Osteocyte (in vitro differentiated cells): ENCODE data around the gene GPC3. TPM values are rescaled to one million over a fixed set of nuclear protein-coding genes. Genes with fewer than 3 reads are reported as not detected.

Experiments
- DNase-seq: peaks from one replicate; pipeline ENCODE4 v3.0.0; 2021; ENCODE audit warnings: mixed read lengths; ENCODE audit not compliant: unreplicated experiment; ENCODE audit errors: extremely low spot score
- H3K27ac Mint-ChIP-seq: one replicate; pipeline ENCODE4 v1.8.0; 2021; ENCODE audit warnings: mild to moderate bottlenecking, mixed read lengths; ENCODE audit not compliant: unreplicated experiment
- H3K27me3 Mint-ChIP-seq: one replicate; pipeline ENCODE4 v1.8.0; 2021; ENCODE audit warnings: mixed read lengths; ENCODE audit not compliant: unreplicated experiment
- H3K36me3 Mint-ChIP-seq: one replicate; pipeline ENCODE4 v1.8.0; 2021; ENCODE audit warnings: mixed read lengths; ENCODE audit not compliant: unreplicated experiment
- H3K4me1 Mint-ChIP-seq: one replicate; pipeline ENCODE4 v1.8.0; 2021; ENCODE audit warnings: mixed read lengths; ENCODE audit not compliant: unreplicated experiment
- H3K4me3 Mint-ChIP-seq: one replicate; pipeline ENCODE4 v1.8.0; 2021; ENCODE audit warnings: mild to moderate bottlenecking, moderate library complexity, mixed read lengths; ENCODE audit not compliant: unreplicated experiment
- H3K9me3 Mint-ChIP-seq: one replicate; pipeline ENCODE4 v1.8.0; 2021; ENCODE audit warnings: mixed read lengths; ENCODE audit not compliant: unreplicated experiment
- total RNA-seq: library from RNA; stranded (reverse); gene quantifications from 2 replicates; pipeline ENCODE4 v1.2.1, GENCODE V29; 2021
- TF ChIP-seq, protein P1 (sequence below): fragments of 200-600 bp; sonication (generic); IDR thresholded peaks from 2 replicates; pipeline ENCODE4 v1.5.0; 2021; ENCODE audit warnings: antibody characterized with exemption, mild to moderate bottlenecking, moderate library complexity

The GPC3 gene
- total RNA-seq, 1 donor from 2014 or later: 19.6 TPM

DNA sequence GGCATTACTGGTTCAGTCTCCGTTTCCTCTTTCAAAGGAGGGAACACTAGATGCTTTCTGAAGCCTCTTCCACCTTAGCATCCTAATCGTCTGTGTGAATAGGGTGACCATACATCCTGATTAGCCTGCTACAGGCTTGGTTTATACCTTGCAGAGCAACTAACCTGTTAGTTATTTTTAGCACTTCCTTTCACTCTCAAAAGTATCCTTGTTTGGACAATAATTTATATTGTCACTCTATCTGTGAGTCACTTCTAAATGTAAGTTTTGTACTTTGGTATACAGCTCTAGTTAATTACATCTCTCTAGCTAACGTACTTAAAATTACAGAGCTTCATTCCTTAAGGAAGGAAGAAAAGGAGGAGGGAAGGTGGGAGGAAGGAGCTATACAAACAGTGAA lies 174.5 kb downstream of the GPC3 start:
- DNase-seq: no peak
- no peak overlapping the region for H3K4me3 Mint-ChIP-seq
- no peaks in the 10 kb centered on the region for H3K36me3 Mint-ChIP-seq
- TF ChIP-seq, protein P1, sequence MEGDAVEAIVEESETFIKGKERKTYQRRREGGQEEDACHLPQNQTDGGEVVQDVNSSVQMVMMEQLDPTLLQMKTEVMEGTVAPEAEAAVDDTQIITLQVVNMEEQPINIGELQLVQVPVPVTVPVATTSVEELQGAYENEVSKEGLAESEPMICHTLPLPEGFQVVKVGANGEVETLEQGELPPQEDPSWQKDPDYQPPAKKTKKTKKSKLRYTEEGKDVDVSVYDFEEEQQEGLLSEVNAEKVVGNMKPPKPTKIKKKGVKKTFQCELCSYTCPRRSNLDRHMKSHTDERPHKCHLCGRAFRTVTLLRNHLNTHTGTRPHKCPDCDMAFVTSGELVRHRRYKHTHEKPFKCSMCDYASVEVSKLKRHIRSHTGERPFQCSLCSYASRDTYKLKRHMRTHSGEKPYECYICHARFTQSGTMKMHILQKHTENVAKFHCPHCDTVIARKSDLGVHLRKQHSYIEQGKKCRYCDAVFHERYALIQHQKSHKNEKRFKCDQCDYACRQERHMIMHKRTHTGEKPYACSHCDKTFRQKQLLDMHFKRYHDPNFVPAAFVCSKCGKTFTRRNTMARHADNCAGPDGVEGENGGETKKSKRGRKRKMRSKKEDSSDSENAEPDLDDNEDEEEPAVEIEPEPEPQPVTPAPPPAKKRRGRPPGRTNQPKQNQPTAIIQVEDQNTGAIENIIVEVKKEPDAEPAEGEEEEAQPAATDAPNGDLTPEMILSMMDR: no peak
- H3K27ac Mint-ChIP-seq: no peak overlapping the region
- H3K9me3 Mint-ChIP-seq: no peaks in the 10 kb centered on the region
- no peaks in the 10 kb centered on the region for H3K27me3 Mint-ChIP-seq
- peaks cover 59% of the 10 kb centered on the region for H3K4me1 Mint-ChIP-seq

- Mint-ChIP-seq H3K36me3 (no peaks in the 10 kb centered on the region), H3K27ac (no peak overlapping the region), H3K9me3 (no peaks in the 10 kb centered on the region), H3K27me3 (peaks cover 4% of the 10 kb centered on the region), H3K4me1 (peaks cover 11% of the 10 kb centered on the region), H3K4me3 (no peak overlapping the region)
- TF ChIP-seq, protein P1: no peak
- no peak for DNase-seq
Measured at GRCh38 chrX:133804072-133804471, 181.3 kb downstream of the GPC3 start.

DNA sequence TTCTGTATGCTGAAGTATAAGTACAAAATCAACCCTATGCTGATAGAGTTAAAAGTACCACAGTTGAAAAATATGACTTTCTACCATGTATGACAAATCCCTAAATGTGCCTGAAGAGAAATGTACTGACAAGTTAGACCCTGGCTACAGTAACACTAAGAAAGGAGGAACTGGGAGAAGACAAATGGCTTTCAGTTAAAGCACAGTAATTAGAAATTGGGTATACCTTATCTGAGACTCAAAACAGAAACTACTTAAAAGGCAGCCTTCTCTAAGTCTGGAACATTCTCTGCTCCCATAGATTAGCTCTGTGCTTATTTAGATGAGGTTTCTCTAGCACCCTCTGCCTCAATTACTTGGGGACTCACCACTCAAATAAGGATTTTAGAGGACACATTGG lies 189.1 kb downstream of the GPC3 start:
- H3K27ac Mint-ChIP-seq: no peak overlapping the region
- no peak for DNase-seq
- TF ChIP-seq, protein P1: no peak
- H3K9me3 Mint-ChIP-seq: no peaks in the 10 kb centered on the region
- peaks cover under 1% of the 10 kb centered on the region for H3K27me3 Mint-ChIP-seq
- no peaks in the 10 kb centered on the region for H3K36me3 Mint-ChIP-seq
- peaks cover 22% of the 10 kb centered on the region for H3K4me1 Mint-ChIP-seq
- no peak overlapping the region for H3K4me3 Mint-ChIP-seq

DNA sequence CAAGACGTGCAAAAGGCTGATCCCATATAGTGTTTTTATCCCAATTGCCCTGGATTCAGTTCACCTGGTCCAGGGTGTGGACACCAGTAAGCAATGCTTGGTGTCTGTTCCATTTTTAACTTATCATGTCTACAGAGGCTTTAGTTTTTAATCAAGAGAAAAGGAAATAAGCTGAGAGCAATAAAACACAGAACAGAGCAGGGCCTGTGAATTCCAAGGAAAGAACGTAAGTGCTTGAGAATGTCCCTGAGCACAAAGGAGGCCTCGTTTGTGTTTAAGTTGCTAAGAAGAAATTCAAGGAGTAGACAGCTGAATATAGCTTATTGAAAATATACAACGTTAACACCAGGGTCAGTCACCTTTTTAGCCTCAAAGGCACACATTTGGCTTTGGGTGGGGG lies 191.3 kb downstream of the GPC3 start:
- Mint-ChIP-seq H3K27me3 (peaks cover 8% of the 10 kb centered on the region), H3K36me3 (no peaks in the 10 kb centered on the region), H3K4me1 (peaks cover 22% of the 10 kb centered on the region), H3K4me3 (no peak overlapping the region), H3K9me3 (no peaks in the 10 kb centered on the region), H3K27ac (no peak overlapping the region)
- no peak for DNase-seq
- TF ChIP-seq, protein P1: no peak

DNA sequence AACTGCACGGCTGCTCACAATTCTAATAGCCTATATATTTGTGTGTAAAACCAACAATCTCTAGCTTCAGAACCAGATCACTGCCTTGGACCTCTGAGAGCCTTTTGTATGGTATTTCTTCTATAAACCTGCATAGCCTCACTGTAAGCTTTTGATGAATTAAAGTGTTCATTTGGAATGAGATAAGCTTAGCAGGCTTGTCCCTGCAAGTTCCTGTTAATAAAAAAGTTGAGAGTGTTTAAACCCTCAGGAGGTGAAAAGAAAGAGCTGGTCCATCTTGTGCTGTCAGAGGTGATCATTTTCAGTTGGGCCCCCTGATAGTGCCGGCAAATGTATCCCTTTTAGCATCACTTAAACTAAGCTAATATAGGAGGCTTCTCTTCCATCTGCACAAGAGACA lies 191.8 kb downstream of the GPC3 start:
- TF ChIP-seq, protein P1: no peak
- Mint-ChIP-seq H3K36me3 (no peaks in the 10 kb centered on the region), H3K4me3 (no peak overlapping the region), H3K27me3 (peaks cover 13% of the 10 kb centered on the region), H3K9me3 (no peaks in the 10 kb centered on the region), H3K27ac (no peak overlapping the region), H3K4me1 (peaks cover 22% of the 10 kb centered on the region)
- no peak for DNase-seq
